IPS DF 6.9 (cell line): ENCODE results near the gene DHX8.
A peak's percentile ranks its signal among the peaks of the same experiment; 100 is the strongest.

Source experiments
- DNase-seq: peaks from one replicate; pipeline ENCODE4 v3.0.0-alpha.2; 2013; ENCODE audit warnings: low read depth, low spot score
- H3K27ac ChIP-seq: one replicate; pipeline ENCODE4 v1.5.1; 2013; ENCODE audit warnings: low read length, control low read depth
- H3K27me3 ChIP-seq: 2 replicates; pipeline ENCODE4 v1.6.1; 2013; ENCODE audit warnings: mild to moderate bottlenecking, low read length; ENCODE audit not compliant: control insufficient read depth, insufficient read depth
- H3K36me3 ChIP-seq: 2 replicates; pipeline ENCODE4 v1.6.1; 2013; ENCODE audit warnings: low read length; ENCODE audit not compliant: control insufficient read depth, insufficient read depth
- H3K4me1 ChIP-seq: 2 replicates; pipeline ENCODE4 v1.6.1; 2013; ENCODE audit warnings: low read length; ENCODE audit not compliant: control insufficient read depth, insufficient read depth
- H3K4me3 ChIP-seq: 2 replicates; pipeline ENCODE4 v1.5.1; 2013; ENCODE audit warnings: mild to moderate bottlenecking, low read length
- H3K9me3 ChIP-seq: 2 replicates; pipeline ENCODE4 v1.6.1; 2013; ENCODE audit warnings: low read length, inconsistent platforms; ENCODE audit not compliant: control insufficient read depth, insufficient read depth
- WGBS: extraction: QIAGEN DNeasy Blood & Tissue Kit; methylation state at CpG from one replicate; pipeline ENCODE4 v1.1.7; 2013; ENCODE audit warnings: mixed read lengths, missing lambda C conversion rate; ENCODE audit not compliant: insufficient read length, insufficient coverage; 5-methylcytosine and 5-hydroxymethylcytosine counted together

The DHX8 gene

DNA sequence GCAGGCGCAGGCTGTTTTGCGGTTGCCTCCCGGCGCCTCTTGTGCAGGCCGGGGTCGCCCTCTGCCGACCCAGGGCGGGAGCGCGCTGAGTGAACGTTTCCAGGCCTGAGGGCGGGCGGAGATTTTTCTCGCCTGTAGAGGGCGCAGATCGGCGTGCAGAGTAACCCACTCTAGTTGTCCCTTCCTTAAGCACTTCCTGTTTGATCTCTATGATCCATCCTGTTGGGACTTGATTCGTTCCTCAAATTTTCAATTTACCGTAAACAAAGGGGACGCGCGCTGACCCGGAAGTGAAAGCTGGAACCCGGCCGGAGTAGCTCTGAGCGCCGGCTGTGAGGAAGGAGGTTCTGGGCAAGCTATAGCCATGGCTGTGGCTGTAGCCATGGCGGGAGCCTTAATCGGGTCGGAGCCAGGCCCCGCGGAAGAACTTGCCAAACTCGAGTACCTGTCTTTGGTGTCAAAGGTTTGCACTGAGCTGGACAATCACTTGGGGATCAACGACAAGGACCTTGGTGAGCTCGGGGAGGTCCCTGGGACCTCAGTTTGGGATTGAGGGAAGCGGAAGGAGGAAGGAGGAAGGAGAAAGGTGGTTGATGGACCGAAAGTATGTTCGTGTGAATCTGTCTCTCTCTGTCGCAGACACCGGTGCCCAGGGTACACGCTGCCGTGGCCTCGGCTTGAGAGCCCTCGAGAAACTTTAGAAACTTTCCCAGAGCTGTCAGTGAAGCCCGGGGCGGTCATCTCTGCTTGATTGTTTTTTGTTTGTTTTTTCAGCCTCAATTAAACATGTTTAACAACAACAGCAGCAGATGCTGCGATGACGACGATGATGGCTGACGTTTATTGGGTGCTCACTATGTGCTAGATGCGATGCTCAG, at the start of gene DHX8:
Gene DHX8, plus strand, starts transcription at position 302 of the 878 bp plus-strand sequence. Its CDS starts 63 bp downstream, at position 365.
- Histone ChIP-seq H3K4me3 (peak within 1 kb of the TSS; percentile 83; the same call in 1 of the 2 replicates), H3K9me3 (no peaks in the 10 kb centered on the region), H3K27ac (no peak within 1 kb of the TSS), H3K4me1 (no peaks in the 10 kb centered on the region), H3K36me3 (no peaks in the 10 kb centered on the region), H3K27me3 (no peaks in the 10 kb centered on the region)
- DNase-seq, result peak; percentile 88
- WGBS, result no CpG with 5 or more reads among the region's 51 CpGs

DNA sequence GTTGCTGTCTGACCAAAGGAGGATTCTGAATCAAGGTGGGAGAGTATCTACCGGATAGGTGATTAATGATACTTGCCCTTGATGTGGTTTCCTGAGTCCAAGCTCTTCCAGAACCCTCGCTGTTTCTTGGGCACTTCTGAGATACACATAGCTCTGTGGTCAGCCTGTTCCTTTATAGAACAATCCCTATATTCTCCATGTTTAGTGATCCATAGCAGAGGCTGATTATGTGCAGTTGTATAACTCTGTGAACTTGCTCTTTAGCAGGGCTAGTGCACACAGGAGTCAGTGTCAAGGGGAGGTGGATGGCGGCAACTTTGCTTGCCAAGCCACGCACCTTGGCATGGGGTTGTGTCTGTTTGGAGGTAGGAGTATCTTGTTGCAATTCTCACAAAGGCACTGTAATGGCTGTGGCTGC, 48.9 kb upstream of the DHX8 start:
- no peaks in the 10 kb centered on the region for H3K36me3 ChIP-seq
- no peak overlapping the region for H3K27ac ChIP-seq
- H3K4me1 ChIP-seq, result peaks cover 2% of the 10 kb centered on the region; the same call in 1 of the 2 replicates
- no peaks in the 10 kb centered on the region for H3K9me3 ChIP-seq
- H3K4me3 ChIP-seq, result no peak overlapping the region
- no peak for DNase-seq
- H3K27me3 ChIP-seq, result no peaks in the 10 kb centered on the region
- WGBS, result no CpG with 5 or more reads among the region's 4 CpGs

- Histone ChIP-seq H3K4me1 (no peaks in the 10 kb centered on the region), H3K9me3 (no peaks in the 10 kb centered on the region), H3K36me3 (no peaks in the 10 kb centered on the region), H3K27ac (no peak overlapping the region), H3K4me3 (no peak overlapping the region), H3K27me3 (no peaks in the 10 kb centered on the region)
- DNase-seq, result no peak
- WGBS, result no CpG with 5 or more reads among the region's 1 CpG
These were observed 46.0 kb upstream of the DHX8 start for GRCh38 chr17:43437756-43438155.

GRCh38 chr17:43438626-43439025, 45.1 kb upstream of the DHX8 start:
- H3K4me3 ChIP-seq, result no peak overlapping the region
- H3K27me3 ChIP-seq, result no peaks in the 10 kb centered on the region
- WGBS, result no CpG with 5 or more reads among the region's 5 CpGs
- no peaks in the 10 kb centered on the region for H3K9me3 ChIP-seq
- DNase-seq, result no peak
- no peaks in the 10 kb centered on the region for H3K36me3 ChIP-seq
- H3K27ac ChIP-seq, result no peak overlapping the region
- H3K4me1 ChIP-seq, result no peaks in the 10 kb centered on the region

- H3K9me3 ChIP-seq, result no peaks in the 10 kb centered on the region
- WGBS, result no CpG with 5 or more reads among the region's 1 CpG
- no peak overlapping the region for H3K27ac ChIP-seq
- H3K4me1 ChIP-seq, result no peaks in the 10 kb centered on the region
- no peak overlapping the region for H3K4me3 ChIP-seq
- DNase-seq, result no peak
- H3K27me3 ChIP-seq, result no peaks in the 10 kb centered on the region
- H3K36me3 ChIP-seq, result no peaks in the 10 kb centered on the region
These were observed 44.7 kb upstream of the DHX8 start for GRCh38 chr17:43439041-43439440.

- H3K27ac ChIP-seq, result no peak overlapping the region
- DNase-seq, result no peak
These were observed 41.1 kb upstream of the DHX8 start for GRCh38 chr17:43442711-43443110.

DNA sequence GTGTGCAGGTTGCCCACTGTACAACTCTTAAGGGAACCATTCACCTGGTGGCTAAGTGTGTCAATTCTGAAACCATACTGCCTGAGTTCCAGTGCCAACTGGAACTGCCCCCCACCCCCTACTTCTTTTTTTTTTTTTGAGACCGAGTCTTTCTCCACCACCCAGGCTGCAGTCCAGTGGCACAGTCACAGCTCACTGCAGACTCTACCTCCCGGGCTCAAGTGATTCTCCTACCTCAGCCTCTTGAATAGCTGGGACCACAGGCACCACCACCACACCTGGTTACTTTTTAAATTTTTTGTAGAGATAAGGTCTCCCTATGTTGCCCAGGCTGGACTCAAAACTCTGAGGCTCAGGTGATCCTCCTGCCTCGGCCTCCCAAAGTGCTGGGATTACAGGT, 40.4 kb upstream of the DHX8 start:
- no peak for DNase-seq
- Histone ChIP-seq H3K36me3 (no peaks in the 10 kb centered on the region), H3K4me1 (no peaks in the 10 kb centered on the region), H3K9me3 (no peaks in the 10 kb centered on the region), H3K27me3 (no peaks in the 10 kb centered on the region), H3K27ac (no peak overlapping the region), H3K4me3 (no peak overlapping the region)
- no CpG with 5 or more reads among the region's 3 CpGs for WGBS

More at GRCh38 chr17:43442711-43443110, 41.1 kb upstream of the DHX8 start:
- H3K9me3 ChIP-seq, result no peaks in the 10 kb centered on the region
- no peaks in the 10 kb centered on the region for H3K27me3 ChIP-seq
- H3K4me1 ChIP-seq, result no peaks in the 10 kb centered on the region
- H3K36me3 ChIP-seq, result no peaks in the 10 kb centered on the region
- WGBS, result no CpG with 5 or more reads among the region's 2 CpGs
- no peak overlapping the region for H3K4me3 ChIP-seq

GRCh38 chr17:43444223-43445008, 39.4 kb upstream of the DHX8 start:
- no peaks in the 10 kb centered on the region; the same call in 1 of the 2 replicates for H3K9me3 ChIP-seq
- H3K27me3 ChIP-seq, result no peaks in the 10 kb centered on the region

DNA sequence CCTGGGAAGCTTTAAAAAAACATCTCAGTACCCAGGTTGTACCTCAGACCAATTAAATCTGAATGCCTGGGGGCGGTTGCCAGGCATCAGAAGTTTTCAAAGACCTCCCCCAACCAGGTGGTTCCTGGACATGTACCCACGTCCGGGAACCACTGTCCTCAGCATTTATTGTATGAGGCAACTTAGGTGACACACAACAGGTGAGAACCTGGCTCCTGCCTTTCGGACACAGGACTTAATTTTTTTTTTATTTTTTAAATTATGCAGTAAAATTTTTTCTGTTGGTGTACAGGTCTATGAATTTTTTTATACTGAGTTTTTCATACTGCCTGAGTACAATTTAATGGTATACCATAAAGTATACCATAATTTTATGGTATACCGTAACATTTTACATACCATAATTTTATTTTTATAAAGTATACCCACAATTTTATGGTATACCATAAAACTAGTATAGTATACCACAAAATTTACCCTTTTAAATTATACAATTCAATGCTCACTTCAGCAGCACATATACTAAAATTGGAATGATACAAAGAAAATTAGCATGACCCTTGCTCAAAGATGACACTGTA, 38.7 kb upstream of the DHX8 start:
- Histone ChIP-seq H3K27me3 (no peaks in the 10 kb centered on the region), H3K4me1 (no peaks in the 10 kb centered on the region), H3K4me3 (no peak overlapping the region), H3K9me3 (no peaks in the 10 kb centered on the region; the same call in 1 of the 2 replicates), H3K27ac (no peak overlapping the region), H3K36me3 (no peaks in the 10 kb centered on the region)
- WGBS, result no CpG with 5 or more reads among the region's 5 CpGs
- no peak for DNase-seq

More at GRCh38 chr17:43444223-43445008, 39.4 kb upstream of the DHX8 start:
- Histone ChIP-seq H3K4me3 (no peak overlapping the region), H3K27ac (no peak overlapping the region), H3K4me1 (no peaks in the 10 kb centered on the region), H3K36me3 (no peaks in the 10 kb centered on the region)
- WGBS, result no CpG with 5 or more reads among the region's 8 CpGs
- DNase-seq, result no peak

GRCh38 chr17:43446773-43447172, 37.0 kb upstream of the DHX8 start:
- Histone ChIP-seq H3K27me3 (no peaks in the 10 kb centered on the region), H3K4me3 (no peak overlapping the region), H3K36me3 (no peaks in the 10 kb centered on the region), H3K4me1 (no peaks in the 10 kb centered on the region), H3K9me3 (no peaks in the 10 kb centered on the region; the same call in 1 of the 2 replicates), H3K27ac (no peak overlapping the region)
- no CpG with 5 or more reads among the region's 5 CpGs for WGBS
- DNase-seq, result no peak
